Esophagus mucosa (tissue), 1 donor: ENCODE data around the gene EIF1B. TPM values are rescaled to one million over a fixed set of nuclear protein-coding genes. Genes with fewer than 3 reads are reported as not detected.
A peak's percentile ranks its signal among the peaks of the same experiment; 100 is the strongest.

ENCODE experiments used
- ATAC-seq: fragments of 200-7000 bp; cut with Tn5 transposase; one replicate; pipeline ENCODE4 v1.9.1; 2020
- total RNA-seq: library from RNA; stranded (reverse); gene quantifications from one replicate; pipeline ENCODE4 v1.2.4, GENCODE V29; 2023
- donor health status: DM: yes; HTN: yes; CAD: no.

Gene EIF1B
- total RNA-seq, 1 donor from 2014 or later = 19.5 TPM

- peak; percentile 14 for ATAC-seq
Measured at GRCh38 chr3:40309925-40310695, 603 bp downstream of the EIF1B start.

- ATAC-seq = no peak
Measured at GRCh38 chr3:40310705-40311104, 1.2 kb downstream of the EIF1B start.

- no peak for ATAC-seq
Measured at GRCh38 chr3:40312661-40313226, 3.2 kb downstream of the EIF1B start.

GRCh38 chr3:40313975-40314860 is 4.7 kb downstream of the EIF1B start:
- ATAC-seq = peak; percentile 38

- ATAC-seq = peak; percentile 38
Measured at GRCh38 chr3:40317061-40317855, 7.8 kb downstream of the EIF1B start.

GRCh38 chr3:40321818-40322217 is 12.3 kb downstream of the EIF1B start:
- ATAC-seq = no peak

GRCh38 chr3:40323946-40324345 is 14.4 kb downstream of the EIF1B start:
- no peak for ATAC-seq

GRCh38 chr3:40324621-40325020 is 15.1 kb downstream of the EIF1B start:
- no peak for ATAC-seq

- ATAC-seq = no peak
Measured at GRCh38 chr3:40325465-40325864, 16.0 kb downstream of the EIF1B start.

GRCh38 chr3:40328374-40328773 is 18.9 kb downstream of the EIF1B start:
- ATAC-seq = no peak

GRCh38 chr3:40329071-40329470 is 19.6 kb downstream of the EIF1B start:
- no peak for ATAC-seq

GRCh38 chr3:40332684-40333083 is 23.2 kb downstream of the EIF1B start:
- peak; percentile 9 for ATAC-seq

GRCh38 chr3:40333416-40333815 is 23.9 kb downstream of the EIF1B start:
- ATAC-seq = no peak

GRCh38 chr3:40333852-40334251 is 24.3 kb downstream of the EIF1B start:
- no peak for ATAC-seq

GRCh38 chr3:40336101-40336500 is 26.6 kb downstream of the EIF1B start:
- no peak for ATAC-seq

- ATAC-seq = no peak
Measured at GRCh38 chr3:40336511-40337135, 27.1 kb downstream of the EIF1B start.

GRCh38 chr3:40337136-40338108 is 27.9 kb downstream of the EIF1B start:
- ATAC-seq = peak; percentile 71

GRCh38 chr3:40339871-40340270 is 30.4 kb downstream of the EIF1B start:
- no peak for ATAC-seq

- ATAC-seq = no peak
Measured at GRCh38 chr3:40340541-40341170, 31.1 kb downstream of the EIF1B start.

GRCh38 chr3:40341671-40342070 is 32.2 kb downstream of the EIF1B start:
- no peak for ATAC-seq
